Neuronal stem cell (in vitro differentiated cells): ENCODE measurements around the gene OCA2.

Source experiments
- DNase-seq: peaks from one replicate; pipeline ENCODE4 v3.0.0-alpha.2; 2013; ENCODE audit warnings: low spot score
- H2AFZ ChIP-seq: one replicate; pipeline ENCODE4 v1.6.1; 2013; ENCODE audit warnings: mild to moderate bottlenecking, low read length, inconsistent platforms
- H2AK5ac ChIP-seq: 2 replicates; pipeline ENCODE4 v1.6.1; 2013; ENCODE audit warnings: low read depth, mild to moderate bottlenecking, inconsistent platforms, low read length, moderate library complexity, mixed read lengths
- H2BK120ac ChIP-seq: 2 replicates; pipeline ENCODE4 v1.6.1; 2013; ENCODE audit warnings: low read depth, mild to moderate bottlenecking, inconsistent platforms, low read length, moderate library complexity, mixed read lengths
- H2BK12ac ChIP-seq: one replicate; pipeline ENCODE4 v1.6.1; 2013; ENCODE audit warnings: low read length, inconsistent platforms
- H2BK15ac ChIP-seq: 2 replicates; pipeline ENCODE4 v1.6.1; 2013; ENCODE audit warnings: mild to moderate bottlenecking, low read length, inconsistent platforms, mixed read lengths
- H2BK5ac ChIP-seq: one replicate; pipeline ENCODE4 v1.6.1; 2013; ENCODE audit warnings: inconsistent platforms, mild to moderate bottlenecking, low read length, moderate library complexity
- H3K14ac ChIP-seq: one replicate; pipeline ENCODE4 v1.6.1; 2013; ENCODE audit warnings: low read length, inconsistent platforms
- H3K18ac ChIP-seq: 2 replicates; pipeline ENCODE4 v1.6.1; 2013; ENCODE audit warnings: low read length, inconsistent platforms
- H3K23ac ChIP-seq: 2 replicates; pipeline ENCODE4 v1.6.1; 2013; ENCODE audit warnings: low read depth, mild to moderate bottlenecking, mixed read lengths, low read length, inconsistent platforms; ENCODE audit not compliant: poor library complexity
- H3K27ac ChIP-seq: replicated peaks from 3 replicates; pipeline ENCODE4 v1.5.1; 2013; ENCODE audit warnings: low read length, inconsistent platforms
- H3K27me3 ChIP-seq, 3 experiments: 2 replicates each; pipeline ENCODE4 v1.6.1; 2013; ENCODE audit warnings: low read length in 3 of 3, mild to moderate bottlenecking in 2 of 3, inconsistent platforms in 1 of 3, low read depth in 1 of 3, mixed read lengths in 1 of 3, moderate library complexity in 1 of 3; ENCODE audit not compliant: control insufficient read depth in 3 of 3, insufficient read depth in 3 of 3
- H3K36me3 ChIP-seq, 2 donors: replicated peaks in 1 of 2; 2 replicates each; pipeline ENCODE4 v1.6.1; 2013; ENCODE audit warnings: low read length in 2 of 2; ENCODE audit not compliant: control insufficient read depth in 2 of 2, insufficient read depth in 2 of 2
- H3K4ac ChIP-seq: 2 replicates; pipeline ENCODE4 v1.6.1; 2013; ENCODE audit warnings: inconsistent platforms, mild to moderate bottlenecking, low read length, moderate library complexity
- H3K4me1 ChIP-seq, 2 donors: 1 replicate in 1 of 2; 2 replicates in 1 of 2; pipeline ENCODE4 v1.6.1; 2013; ENCODE audit warnings: low read length in 2 of 2, low read depth in 1 of 2; ENCODE audit not compliant: control insufficient read depth in 2 of 2, insufficient read depth in 1 of 2
- H3K4me2 ChIP-seq: one replicate; pipeline ENCODE4 v1.6.1; 2013; ENCODE audit warnings: mild to moderate bottlenecking, low read length, inconsistent platforms; ENCODE audit not compliant: insufficient read depth, poor library complexity, severe bottlenecking
- H3K4me3 ChIP-seq, 2 donors: 2 replicates each; pipeline ENCODE4 v1.5.1; 2013; ENCODE audit warnings: low read length in 2 of 2, mild to moderate bottlenecking in 2 of 2, inconsistent platforms in 1 of 2, moderate library complexity in 1 of 2
- H3K79me1 ChIP-seq: one replicate; pipeline ENCODE4 v1.6.1; 2013; ENCODE audit warnings: low read depth, mild to moderate bottlenecking, inconsistent platforms, low read length, moderate library complexity
- H3K9ac ChIP-seq: one replicate; pipeline ENCODE4 v1.6.1; 2013; ENCODE audit warnings: mild to moderate bottlenecking, low read depth, low read length, inconsistent platforms; ENCODE audit not compliant: poor library complexity
- H3K9me3 ChIP-seq, 2 donors: replicated peaks in 1 of 2; 2 replicates each; pipeline versions ENCODE3 to v1.6.1; 2013; ENCODE audit warnings: low read length in 2 of 2, mild to moderate bottlenecking in 2 of 2, inconsistent platforms in 1 of 2, low read depth in 1 of 2, mixed read lengths in 1 of 2, moderate library complexity in 1 of 2; ENCODE audit not compliant: control insufficient read depth in 2 of 2, insufficient read depth in 1 of 2
- H4K8ac ChIP-seq: one replicate; pipeline ENCODE4 v1.6.1; 2013; ENCODE audit warnings: low read depth, mild to moderate bottlenecking, inconsistent platforms, low read length, moderate library complexity
- H4K91ac ChIP-seq: one replicate; pipeline ENCODE4 v1.6.1; 2013; ENCODE audit warnings: low read length, low read depth, mild to moderate bottlenecking, inconsistent platforms; ENCODE audit not compliant: poor library complexity
- WGBS, 2 donors: extraction: QIAGEN DNeasy Blood & Tissue Kit; methylation state at CpG; one replicate each; pipeline ENCODE4 v1.1.7; 2013; ENCODE audit warnings: missing lambda C conversion rate in 2 of 2, mixed read lengths in 1 of 2; ENCODE audit not compliant: insufficient read length in 2 of 2, insufficient replicate concordance in 1 of 2; ENCODE audit errors: extremely low coverage in 2 of 2; 5-methylcytosine and 5-hydroxymethylcytosine counted together

The OCA2 gene

DNA sequence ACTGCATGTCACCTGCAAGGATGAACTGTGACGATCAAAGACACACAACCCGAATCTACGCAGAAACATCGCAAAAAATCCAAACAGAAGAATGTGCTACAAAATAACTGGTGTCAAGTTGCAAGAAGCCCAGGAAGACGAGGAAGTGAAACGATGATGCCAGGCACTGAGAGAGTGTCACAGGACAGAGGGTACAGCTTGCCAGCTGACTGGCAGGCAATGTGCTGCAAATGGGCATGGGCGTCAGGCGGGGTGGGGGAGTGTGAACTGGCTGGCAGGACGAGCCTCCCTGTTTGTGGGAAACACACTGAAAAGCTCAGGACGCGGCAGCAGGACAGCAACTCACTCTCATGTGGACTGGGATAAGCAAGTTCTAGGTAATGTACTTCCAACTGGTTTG, 28.9 kb upstream of the OCA2 start:
- WGBS, 2 donors = no CpG with 5 or more reads among the region's 11 CpGs
- H2BK120ac ChIP-seq = no peak overlapping the region
- no peaks in the 10 kb centered on the region for H3K79me1 ChIP-seq

DNA sequence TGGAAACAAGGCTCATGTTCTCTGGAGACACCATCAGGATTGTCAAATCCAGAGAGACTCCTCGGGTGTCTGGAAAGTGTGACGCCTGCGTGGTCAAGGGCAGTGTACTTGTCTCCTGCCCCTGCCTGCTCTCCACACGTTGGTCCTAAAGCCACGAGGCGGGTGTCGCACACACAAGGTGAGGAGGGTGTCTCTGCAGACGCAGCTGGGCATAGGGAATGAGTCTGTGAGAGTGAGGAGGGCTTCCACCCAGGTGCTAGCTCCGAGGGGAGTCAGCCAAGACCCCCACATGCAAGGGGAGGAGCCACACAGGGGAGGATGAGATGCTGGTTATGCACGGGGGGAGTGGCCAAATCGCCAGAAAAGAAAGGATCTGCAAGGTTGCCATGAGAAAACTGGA, 27.9 kb upstream of the OCA2 start:
- Histone ChIP-seq H2BK5ac (no peak overlapping the region), H2BK120ac (no peak overlapping the region), H2AK5ac (no peak overlapping the region), H3K9me3 (no peaks in the 10 kb centered on the region), H3K9ac (no peak overlapping the region), H4K8ac (no peak overlapping the region), H2BK12ac (no peak overlapping the region), H3K18ac (peak overlapping the region; percentile 4), H3K23ac (no peak overlapping the region), H3K4me2 (no peak overlapping the region), H2AFZ (no peak overlapping the region), H4K91ac (no peak overlapping the region), H3K14ac (no peak overlapping the region), H3K27me3 (no peaks in the 10 kb centered on the region), H3K27ac (no peak overlapping the region), H3K4me1 (no peaks in the 10 kb centered on the region), H3K79me1 (no peaks in the 10 kb centered on the region), H2BK15ac (no peak overlapping the region), H3K4me3 (no peak overlapping the region), H3K4ac (no peak overlapping the region), H3K36me3 (peaks cover 32 to 95% of the 10 kb centered on the region in 2 donors)
- no peak for DNase-seq
- no CpG with 5 or more reads among the region's 11 CpGs for WGBS, 2 donors

More for the DNA sequence above, 28.9 kb upstream of the OCA2 start:
- Histone ChIP-seq H3K27ac (no peak overlapping the region), H3K9ac (peak overlapping the region; percentile 13), H3K4me2 (no peak overlapping the region), H3K4me1 (no peaks in the 10 kb centered on the region), H3K9me3 (no peaks in the 10 kb centered on the region), H3K18ac (peak overlapping the region; percentile 74), H2BK15ac (no peak overlapping the region), H3K36me3 (peaks cover 33 to 95% of the 10 kb centered on the region in 2 donors), H2AFZ (no peak overlapping the region), H2BK5ac (no peak overlapping the region), H4K8ac (no peak overlapping the region), H3K27me3 (no peaks in the 10 kb centered on the region), H3K14ac (peak overlapping the region; percentile 95), H3K4me3 (peak overlapping the region in 1 of 2 donors; percentile 23), H3K23ac (peak overlapping the region; percentile 48), H2BK12ac (no peak overlapping the region), H4K91ac (no peak overlapping the region), H2AK5ac (no peak overlapping the region), H3K4ac (no peak overlapping the region)
- no peak for DNase-seq

DNA sequence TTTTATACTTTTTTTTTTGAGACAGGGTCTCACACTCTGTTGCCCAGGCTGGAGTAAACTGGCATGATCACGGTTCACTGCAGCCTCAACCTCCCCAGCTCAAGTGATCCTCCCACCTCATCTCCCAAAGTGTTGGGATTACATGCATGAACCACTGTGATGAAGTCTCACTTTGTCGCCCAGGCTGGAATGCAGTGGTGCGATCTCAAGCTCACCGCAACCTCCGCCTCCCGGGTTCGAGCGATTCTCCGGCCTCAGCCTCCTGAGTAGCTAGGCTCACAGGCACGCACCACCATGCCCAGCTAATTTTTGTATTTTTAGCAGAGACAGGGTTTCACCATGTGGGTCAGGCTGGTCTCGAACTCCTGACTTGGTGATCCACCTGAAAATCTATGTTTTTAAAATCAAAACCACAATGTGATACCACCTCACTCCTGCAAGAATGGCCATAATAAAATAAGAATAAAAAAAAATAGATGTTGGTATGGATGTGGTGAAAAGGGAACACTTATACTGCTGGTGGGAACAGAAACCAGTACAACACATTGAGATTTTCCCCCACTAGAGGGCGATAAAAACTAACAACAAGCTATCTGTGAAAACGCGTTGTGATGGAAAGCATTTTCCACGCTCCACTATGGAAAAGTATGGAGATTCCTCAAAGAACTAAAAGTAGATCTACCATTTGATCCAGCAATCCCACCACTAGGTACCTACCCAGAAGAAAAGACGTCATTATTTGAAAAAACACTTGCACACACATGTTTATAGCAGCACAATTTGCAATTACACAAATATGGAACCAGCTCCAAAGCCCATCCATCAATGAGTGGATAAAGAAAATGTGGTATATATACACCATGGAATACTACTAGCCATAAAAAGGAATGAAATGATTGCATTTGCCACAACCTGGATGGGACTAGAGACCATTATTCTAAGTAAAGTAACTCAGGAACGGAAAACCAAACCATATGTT, 26.8 kb upstream of the OCA2 start:
- no peak overlapping the region for H4K8ac ChIP-seq
- H2BK15ac ChIP-seq = no peak overlapping the region
- no peak overlapping the region for H2BK5ac ChIP-seq
- no peak overlapping the region for H3K23ac ChIP-seq
- no peak overlapping the region for H3K4me3 ChIP-seq
- H2BK12ac ChIP-seq = no peak overlapping the region
- no peak overlapping the region for H3K27ac ChIP-seq
- H3K9ac ChIP-seq = no peak overlapping the region
- no peak overlapping the region for H3K18ac ChIP-seq
- H3K4me1 ChIP-seq = no peaks in the 10 kb centered on the region
- no peak overlapping the region for H3K4ac ChIP-seq
- peaks cover 28 to 94% of the 10 kb centered on the region in 2 donors for H3K36me3 ChIP-seq
- H2BK120ac ChIP-seq = no peak overlapping the region
- peak; percentile 54 for DNase-seq
- no peak overlapping the region for H4K91ac ChIP-seq
- H3K14ac ChIP-seq = no peak overlapping the region
- no peaks in the 10 kb centered on the region for H3K27me3 ChIP-seq
- no peak overlapping the region for H3K4me2 ChIP-seq
- H2AFZ ChIP-seq = no peak overlapping the region
- no peaks in the 10 kb centered on the region for H3K9me3 ChIP-seq
- WGBS, 2 donors = no CpG with 5 or more reads among the region's 17 CpGs
- H3K79me1 ChIP-seq = no peaks in the 10 kb centered on the region
- H2AK5ac ChIP-seq = no peak overlapping the region

DNA sequence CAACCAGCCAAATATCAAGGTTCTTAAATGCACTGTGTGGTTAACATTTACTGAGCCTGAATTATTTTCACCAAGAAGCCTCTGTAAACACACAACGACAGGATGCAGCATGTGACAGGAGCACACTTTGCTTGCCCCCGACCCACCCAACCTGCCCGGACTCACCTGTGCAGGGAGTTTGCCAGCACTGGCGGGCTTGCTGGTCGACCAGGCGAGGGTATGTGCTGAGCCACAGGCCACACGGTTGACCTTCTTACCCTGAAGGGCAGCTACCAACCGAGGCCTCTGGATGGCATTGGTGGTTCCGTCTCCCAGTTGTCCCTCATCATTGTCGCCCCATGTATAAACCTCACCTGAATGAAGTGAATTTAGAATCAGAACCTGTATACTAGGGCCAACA, 25.7 kb upstream of the OCA2 start:
- Histone ChIP-seq H3K79me1 (no peaks in the 10 kb centered on the region), H2BK12ac (no peak overlapping the region), H3K27me3 (no peaks in the 10 kb centered on the region), H4K8ac (no peak overlapping the region), H3K14ac (no peak overlapping the region), H3K4me2 (no peak overlapping the region), H2BK5ac (no peak overlapping the region), H3K4me1 (no peaks in the 10 kb centered on the region), H3K4ac (no peak overlapping the region), H3K9ac (no peak overlapping the region), H3K36me3 (peaks cover 30 to 94% of the 10 kb centered on the region in 2 donors), H2AFZ (no peak overlapping the region), H2BK120ac (no peak overlapping the region), H2AK5ac (no peak overlapping the region), H2BK15ac (no peak overlapping the region), H3K9me3 (no peaks in the 10 kb centered on the region), H3K18ac (no peak overlapping the region), H4K91ac (no peak overlapping the region), H3K27ac (no peak overlapping the region), H3K4me3 (no peak overlapping the region), H3K23ac (no peak overlapping the region)
- no CpG with 5 or more reads among the region's 10 CpGs for WGBS, 2 donors
- DNase-seq = no peak
